Glutamatergic neuron (in vitro differentiated cells): ENCODE measurements around the gene NUDT14. TPM values are rescaled to one million over a fixed set of nuclear protein-coding genes. Genes with fewer than 3 reads are reported as not detected.
A peak's percentile ranks its signal among the peaks of the same experiment; 100 is the strongest.

Experiments used
- DNase-seq: peaks from one replicate; pipeline ENCODE4 v3.0.0; 2022
- H3K27ac Mint-ChIP-seq: one replicate; pipeline ENCODE4 v1.8.0; 2020; ENCODE audit warnings: mild to moderate bottlenecking, mixed read lengths, inconsistent platforms; ENCODE audit not compliant: unreplicated experiment
- H3K27me3 Mint-ChIP-seq: one replicate; pipeline ENCODE4 v1.8.0; 2020; ENCODE audit warnings: mild to moderate bottlenecking, moderate library complexity, mixed read lengths, inconsistent platforms; ENCODE audit not compliant: unreplicated experiment
- H3K36me3 Mint-ChIP-seq: one replicate; pipeline ENCODE4 v1.8.0; 2020; ENCODE audit warnings: mild to moderate bottlenecking, mixed read lengths, inconsistent platforms; ENCODE audit not compliant: unreplicated experiment
- H3K4me1 Mint-ChIP-seq: one replicate; pipeline ENCODE4 v1.8.0; 2020; ENCODE audit warnings: mild to moderate bottlenecking, low read depth, mixed read lengths, inconsistent platforms; ENCODE audit not compliant: unreplicated experiment
- H3K4me3 Mint-ChIP-seq: one replicate; pipeline ENCODE4 v1.8.0; 2020; ENCODE audit warnings: mild to moderate bottlenecking, mixed read lengths, inconsistent platforms; ENCODE audit not compliant: unreplicated experiment
- H3K9me3 Mint-ChIP-seq: one replicate; pipeline ENCODE4 v1.8.0; 2020; ENCODE audit warnings: mild to moderate bottlenecking, moderate library complexity, mixed read lengths, inconsistent platforms; ENCODE audit not compliant: unreplicated experiment
- CTCF ChIP-seq: fragments of 200-600 bp; sonication (generic); IDR thresholded peaks from one replicate; pipeline ENCODE4 v1.5.0; 2021; ENCODE audit not compliant: partially characterized antibody, unreplicated experiment
- total RNA-seq: library from RNA; stranded (reverse); fragmentation: NEBNext Ultra II Directional; extraction: Animal tissue kit (Norgen Biotek cat#: 25700); gene quantifications from one replicate; pipeline ENCODE4 v1.2.1, GENCODE V29; 2021; ENCODE audit not compliant: unreplicated experiment

NUDT14 gene
- total RNA-seq, 1 donor from 2014 or later: 114 TPM

GRCh38 chr14:105153331-105153731 lies 27.8 kb downstream of the NUDT14 start:
- Mint-ChIP-seq H3K4me3 (no peak overlapping the region), H3K27ac (no peak overlapping the region), H3K4me1 (no peaks in the 10 kb centered on the region), H3K27me3 (peaks cover 4% of the 10 kb centered on the region), H3K36me3 (no peaks in the 10 kb centered on the region), H3K9me3 (peaks cover 2% of the 10 kb centered on the region)
- TF ChIP-seq CTCF: no peak
- peak; percentile 21 for DNase-seq

- H3K27ac Mint-ChIP-seq: no peak overlapping the region
- peaks cover 2% of the 10 kb centered on the region for H3K9me3 Mint-ChIP-seq
- TF ChIP-seq CTCF: no peak
- H3K27me3 Mint-ChIP-seq: peaks cover 4% of the 10 kb centered on the region
- H3K4me1 Mint-ChIP-seq: no peaks in the 10 kb centered on the region
- DNase-seq: peak; percentile 13
- H3K4me3 Mint-ChIP-seq: no peak overlapping the region
- H3K36me3 Mint-ChIP-seq: no peaks in the 10 kb centered on the region
Measured at GRCh38 chr14:105152794-105153241, 28.3 kb downstream of the NUDT14 start.

- Mint-ChIP-seq H3K4me1 (no peaks in the 10 kb centered on the region), H3K9me3 (peaks cover 2% of the 10 kb centered on the region), H3K36me3 (no peaks in the 10 kb centered on the region), H3K4me3 (no peak overlapping the region), H3K27ac (no peak overlapping the region), H3K27me3 (peaks cover 4% of the 10 kb centered on the region)
- peak; percentile 15 for DNase-seq
- TF ChIP-seq CTCF: no peak
Measured at GRCh38 chr14:105151838-105152793, 29.0 kb downstream of the NUDT14 start.

GRCh38 chr14:105151084-105151837 lies 29.9 kb downstream of the NUDT14 start:
- DNase-seq: peak; percentile 10
- Mint-ChIP-seq H3K4me1 (no peaks in the 10 kb centered on the region), H3K36me3 (no peaks in the 10 kb centered on the region), H3K27ac (no peak overlapping the region), H3K9me3 (peaks cover 2% of the 10 kb centered on the region), H3K4me3 (no peak overlapping the region), H3K27me3 (no peaks in the 10 kb centered on the region)
- no peak for TF ChIP-seq CTCF
